HFF-Myc (cell line): ENCODE measurements around the gene POU6F2.

Source experiments
- DNase-seq: peaks from one replicate; pipeline ENCODE4 v3.0.0-alpha.2; 2011; ENCODE audit warnings: low read depth; ENCODE audit errors: extremely low read depth
- H3K4me3 ChIP-seq: replicated peaks from 2 replicates; pipeline ENCODE4 v1.5.1; 2011; ENCODE audit warnings: low read depth, mild to moderate bottlenecking, control low read depth, low read length
- TF ChIP-seq, protein P1 (sequence below): IDR thresholded peaks from 2 replicates; pipeline ENCODE4 v1.5.1; 2012; ENCODE audit warnings: mild to moderate bottlenecking, low read depth, low read length, control low read depth; ENCODE audit errors: missing control alignments

POU6F2 gene

DNA sequence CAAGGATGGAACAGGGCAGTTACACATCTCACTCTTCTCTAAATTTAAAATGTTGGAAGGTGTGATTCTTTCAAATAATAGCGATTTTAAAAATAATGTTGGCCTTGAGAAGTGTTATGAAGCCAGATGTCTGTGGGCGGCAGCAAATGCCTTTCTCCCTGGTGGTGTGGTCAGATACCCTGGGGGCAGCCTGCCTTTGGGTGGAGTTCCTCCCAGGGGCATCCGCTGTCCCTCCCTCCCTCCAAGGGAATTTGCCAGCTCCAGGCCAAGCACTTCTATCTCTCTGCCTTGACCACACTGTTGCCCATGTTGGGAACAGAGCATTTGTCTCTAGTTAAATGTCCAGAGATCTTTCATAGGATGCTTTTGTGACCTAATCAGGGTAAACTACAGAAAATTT, 121.4 kb downstream of the POU6F2 start:
- TF ChIP-seq, protein P1, sequence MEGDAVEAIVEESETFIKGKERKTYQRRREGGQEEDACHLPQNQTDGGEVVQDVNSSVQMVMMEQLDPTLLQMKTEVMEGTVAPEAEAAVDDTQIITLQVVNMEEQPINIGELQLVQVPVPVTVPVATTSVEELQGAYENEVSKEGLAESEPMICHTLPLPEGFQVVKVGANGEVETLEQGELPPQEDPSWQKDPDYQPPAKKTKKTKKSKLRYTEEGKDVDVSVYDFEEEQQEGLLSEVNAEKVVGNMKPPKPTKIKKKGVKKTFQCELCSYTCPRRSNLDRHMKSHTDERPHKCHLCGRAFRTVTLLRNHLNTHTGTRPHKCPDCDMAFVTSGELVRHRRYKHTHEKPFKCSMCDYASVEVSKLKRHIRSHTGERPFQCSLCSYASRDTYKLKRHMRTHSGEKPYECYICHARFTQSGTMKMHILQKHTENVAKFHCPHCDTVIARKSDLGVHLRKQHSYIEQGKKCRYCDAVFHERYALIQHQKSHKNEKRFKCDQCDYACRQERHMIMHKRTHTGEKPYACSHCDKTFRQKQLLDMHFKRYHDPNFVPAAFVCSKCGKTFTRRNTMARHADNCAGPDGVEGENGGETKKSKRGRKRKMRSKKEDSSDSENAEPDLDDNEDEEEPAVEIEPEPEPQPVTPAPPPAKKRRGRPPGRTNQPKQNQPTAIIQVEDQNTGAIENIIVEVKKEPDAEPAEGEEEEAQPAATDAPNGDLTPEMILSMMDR = no peak
- no peak for DNase-seq

DNA sequence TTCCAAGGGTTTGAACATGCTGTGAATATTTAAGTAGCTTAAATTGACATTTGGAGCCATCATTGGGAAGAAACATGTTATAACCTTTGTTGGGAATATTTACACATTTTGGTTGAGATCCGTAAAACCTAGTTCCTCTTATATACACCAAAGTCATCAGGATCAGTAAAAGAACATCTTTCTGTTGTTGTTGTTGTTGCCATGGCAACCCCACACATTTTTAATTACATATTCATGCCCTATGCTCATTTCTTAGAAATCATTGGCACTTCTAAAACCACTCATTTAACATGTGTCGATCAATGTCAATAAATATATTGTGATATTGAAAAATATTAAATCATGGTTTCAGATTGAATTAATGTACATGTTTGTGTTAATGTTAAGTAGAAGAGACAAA, 122.6 kb downstream of the POU6F2 start:
- TF ChIP-seq, protein P1 = no peak
- no peak for DNase-seq
- no peak overlapping the region for H3K4me3 ChIP-seq

More for the DNA sequence above, 121.4 kb downstream of the POU6F2 start:
- H3K4me3 ChIP-seq = no peak overlapping the region

DNA sequence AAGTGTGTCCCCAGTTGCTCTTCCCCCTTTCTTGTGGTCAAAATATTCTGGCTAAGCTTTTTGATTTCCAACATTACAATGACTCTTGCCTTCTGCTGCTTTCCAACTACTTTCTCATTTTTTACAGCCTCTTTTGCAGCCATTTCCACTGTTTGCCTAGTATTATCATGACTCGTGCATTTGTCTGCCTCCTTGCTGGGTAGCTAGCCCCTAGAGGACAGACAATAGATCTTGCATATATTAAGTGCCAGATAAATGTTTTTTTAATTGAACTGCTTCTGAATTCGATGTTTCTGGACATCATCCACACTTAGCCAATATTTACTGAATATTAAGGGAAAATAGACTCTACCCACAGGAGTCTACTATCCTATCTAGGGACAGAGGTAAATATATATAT, 124.5 kb downstream of the POU6F2 start:
- no peak for DNase-seq

DNA sequence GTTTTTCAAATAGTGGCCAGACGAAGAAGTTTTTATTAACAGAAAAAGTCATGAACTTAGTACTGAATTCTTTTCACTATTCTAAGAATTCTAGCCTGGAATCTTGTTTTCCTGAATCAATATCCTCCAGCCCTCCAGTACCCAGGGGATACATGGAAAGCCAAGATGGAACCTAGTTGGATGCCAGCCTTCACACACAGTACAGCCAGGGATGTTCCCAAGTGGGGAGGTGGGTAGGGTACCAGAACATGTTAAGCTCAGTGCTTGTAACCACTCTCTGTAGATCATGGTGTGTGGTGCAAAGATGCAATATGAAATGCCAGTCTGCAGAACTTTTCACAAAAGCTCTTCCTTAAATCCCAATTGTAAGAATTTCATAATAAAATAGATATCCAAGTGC, 128.0 kb downstream of the POU6F2 start:
- no peak for DNase-seq
- TF ChIP-seq, protein P1 = no peak

More for the DNA sequence above, 124.5 kb downstream of the POU6F2 start:
- TF ChIP-seq, protein P1 = no peak
- H3K4me3 ChIP-seq = no peak overlapping the region

DNA sequence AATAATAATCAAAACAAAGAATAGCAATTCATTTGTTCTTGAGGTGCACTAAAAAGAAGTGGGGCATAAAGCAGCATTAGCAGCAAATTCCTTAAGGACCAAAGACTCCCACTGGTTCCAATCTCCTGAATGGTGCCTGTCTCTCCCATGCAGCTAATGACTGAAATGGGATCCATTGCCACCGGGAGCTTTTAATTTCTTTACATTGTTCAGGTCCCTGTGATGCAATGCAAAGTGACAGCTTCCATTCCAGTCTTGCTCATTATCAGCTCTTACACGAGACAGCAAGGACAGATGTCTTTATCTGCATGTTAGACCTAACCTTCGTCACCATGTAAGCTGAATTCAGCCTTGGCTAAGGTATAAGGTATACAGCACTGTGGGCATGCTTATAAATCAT, 148.1 kb downstream of the POU6F2 start:
- TF ChIP-seq, protein P1 = no peak

More for the DNA sequence above, 128.0 kb downstream of the POU6F2 start:
- no peak overlapping the region for H3K4me3 ChIP-seq

DNA sequence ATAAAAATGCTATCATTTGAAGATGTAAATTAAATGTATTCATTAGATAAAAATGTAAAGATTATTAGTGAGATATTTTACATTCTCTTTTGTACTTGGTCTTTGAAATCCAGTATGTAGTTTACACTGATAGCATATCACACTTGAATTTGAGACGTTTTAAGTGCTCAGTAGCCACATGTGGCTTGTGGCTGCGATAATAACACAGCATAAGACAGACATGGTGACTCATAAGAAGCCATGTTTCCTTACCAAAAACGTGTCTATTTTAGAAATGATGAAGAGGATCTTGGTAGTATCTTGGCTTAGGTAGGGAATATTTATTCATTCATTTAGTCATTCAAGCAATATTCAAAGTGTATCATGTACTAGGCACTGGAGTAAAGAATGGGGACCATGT, 149.3 kb downstream of the POU6F2 start:
- DNase-seq = no peak
- no peak overlapping the region for H3K4me3 ChIP-seq
- TF ChIP-seq, protein P1 = no peak

More for the DNA sequence above, 148.1 kb downstream of the POU6F2 start:
- no peak for DNase-seq
- H3K4me3 ChIP-seq = no peak overlapping the region

DNA sequence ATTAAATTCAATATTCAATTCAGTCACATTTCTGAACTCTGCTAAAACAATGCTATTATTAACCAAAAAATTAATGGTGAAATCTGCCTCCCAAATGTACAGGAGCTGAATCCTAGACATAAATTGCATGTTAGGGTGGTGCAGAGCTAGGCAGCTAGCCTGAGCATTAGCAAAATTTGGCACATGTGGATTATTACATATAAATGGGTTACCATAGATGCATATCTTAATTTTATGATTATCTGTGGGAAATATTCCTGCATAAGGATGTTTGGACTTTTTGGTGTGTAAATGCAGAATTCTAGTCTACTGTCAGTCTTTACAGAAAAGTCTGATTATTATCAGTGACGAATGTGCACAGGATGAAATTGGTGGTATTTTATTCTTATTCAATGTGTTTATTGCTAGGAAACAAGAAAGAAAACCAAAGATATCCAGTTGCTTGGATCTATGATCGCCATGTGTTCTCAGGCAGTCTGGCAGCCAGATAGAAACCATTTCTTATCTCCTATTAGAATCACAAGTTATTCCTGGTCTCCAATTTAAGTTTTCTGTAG, 150.7 kb downstream of the POU6F2 start:
- H3K4me3 ChIP-seq = no peak overlapping the region
- TF ChIP-seq, protein P1 = no peak
- DNase-seq = no peak
